ENCODE results near the gene EPG5. TPM values are rescaled to one million over a fixed set of nuclear protein-coding genes. Genes with fewer than 3 reads are reported as not detected.
A peak's percentile ranks its signal among the peaks of the same experiment; 100 is the strongest.

The EPG5 gene
- total and polyA plus RNA-seq, 10 of the 15 experiments (the other 5 are each of a cell fraction or from before 2014, with no cell fraction given) = 1.9 to 27.7 (median 9.0) TPM

- TF ChIP-seq, protein P1, sequence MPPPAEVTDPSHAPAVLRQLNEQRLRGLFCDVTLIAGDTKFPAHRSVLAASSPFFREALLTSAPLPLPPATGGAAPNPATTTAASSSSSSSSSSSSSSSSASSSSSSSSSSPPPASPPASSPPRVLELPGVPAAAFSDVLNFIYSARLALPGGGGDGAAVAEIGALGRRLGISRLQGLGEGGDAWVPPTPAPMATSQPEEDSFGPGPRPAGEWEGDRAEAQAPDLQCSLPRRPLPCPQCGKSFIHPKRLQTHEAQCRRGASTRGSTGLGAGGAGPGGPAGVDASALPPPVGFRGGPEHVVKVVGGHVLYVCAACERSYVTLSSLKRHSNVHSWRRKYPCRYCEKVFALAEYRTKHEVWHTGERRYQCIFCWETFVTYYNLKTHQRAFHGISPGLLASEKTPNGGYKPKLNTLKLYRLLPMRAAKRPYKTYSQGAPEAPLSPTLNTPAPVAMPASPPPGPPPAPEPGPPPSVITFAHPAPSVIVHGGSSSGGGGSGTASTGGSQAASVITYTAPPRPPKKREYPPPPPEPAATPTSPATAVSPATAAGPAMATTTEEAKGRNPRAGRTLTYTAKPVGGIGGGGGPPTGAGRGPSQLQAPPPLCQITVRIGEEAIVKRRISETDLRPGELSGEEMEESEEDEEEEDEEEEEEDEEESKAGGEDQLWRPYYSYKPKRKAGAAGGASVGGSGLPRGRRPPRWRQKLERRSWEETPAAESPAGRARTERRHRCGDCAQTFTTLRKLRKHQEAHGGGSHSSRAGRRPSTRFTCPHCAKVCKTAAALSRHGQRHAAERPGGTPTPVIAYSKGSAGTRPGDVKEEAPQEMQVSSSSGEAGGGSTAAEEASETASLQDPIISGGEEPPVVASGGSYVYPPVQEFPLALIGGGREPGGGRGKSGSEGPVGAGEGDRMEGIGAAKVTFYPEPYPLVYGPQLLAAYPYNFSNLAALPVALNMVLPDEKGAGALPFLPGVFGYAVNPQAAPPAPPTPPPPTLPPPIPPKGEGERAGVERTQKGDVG (CRISPR knock-in tag; IDR thresholded peaks at IDR 0.05) = no peak
- TF ChIP-seq IKZF2 (IDR thresholded peaks at IDR 0.05) (peak; percentile 32 to 55; a peak in 2 of 4 replicates), DPF2 (IDR thresholded peaks at IDR 0.05) (no peak), ZZZ3 (IDR thresholded peaks at IDR 0.05; ENCODE audit: control insufficient read depth, insufficient read length, low read depth) (no peak), CUX1 (IDR thresholded peaks at IDR 0.05; ENCODE audit: insufficient replicate concordance, low read depth, low read length) (no peak), SMC3 (IDR thresholded peaks at IDR 0.05; ENCODE audit: borderline replicate concordance, low read length) (no peak), ZNF207 (IDR thresholded peaks at IDR 0.05; ENCODE audit: borderline replicate concordance) (no peak), TBL1XR1 (IDR thresholded peaks at IDR 0.05; ENCODE audit: low read depth, low read length) (no peak), CBX3 (IDR thresholded peaks at IDR 0.05; ENCODE audit: borderline replicate concordance, low read depth) (no peak), MXI1 (IDR thresholded peaks at IDR 0.05; ENCODE audit: low read depth, low read length) (no peak), SUZ12 (IDR thresholded peaks at IDR 0.05; ENCODE audit: unreplicated experiment) (no peak), EZH2 (IDR thresholded peaks at IDR 0.05; ENCODE audit: borderline replicate concordance, control insufficient read depth, low read depth, low read length) (no peak), MLLT1 (IDR thresholded peaks at IDR 0.05) (peak; percentile 30; the same call in 1 of the 2 replicates), SKIL (IDR thresholded peaks at IDR 0.05; ENCODE audit: low read depth, poor library complexity, severe bottlenecking) (peak; percentile 44)
- TF ChIP-seq, protein P2, sequence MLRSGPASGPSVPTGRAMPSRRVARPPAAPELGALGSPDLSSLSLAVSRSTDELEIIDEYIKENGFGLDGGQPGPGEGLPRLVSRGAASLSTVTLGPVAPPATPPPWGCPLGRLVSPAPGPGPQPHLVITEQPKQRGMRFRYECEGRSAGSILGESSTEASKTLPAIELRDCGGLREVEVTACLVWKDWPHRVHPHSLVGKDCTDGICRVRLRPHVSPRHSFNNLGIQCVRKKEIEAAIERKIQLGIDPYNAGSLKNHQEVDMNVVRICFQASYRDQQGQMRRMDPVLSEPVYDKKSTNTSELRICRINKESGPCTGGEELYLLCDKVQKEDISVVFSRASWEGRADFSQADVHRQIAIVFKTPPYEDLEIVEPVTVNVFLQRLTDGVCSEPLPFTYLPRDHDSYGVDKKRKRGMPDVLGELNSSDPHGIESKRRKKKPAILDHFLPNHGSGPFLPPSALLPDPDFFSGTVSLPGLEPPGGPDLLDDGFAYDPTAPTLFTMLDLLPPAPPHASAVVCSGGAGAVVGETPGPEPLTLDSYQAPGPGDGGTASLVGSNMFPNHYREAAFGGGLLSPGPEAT (IDR thresholded peaks at IDR 0.05; ENCODE audit: low read depth) = peak; percentile 89
- TF ChIP-seq, protein P3, sequence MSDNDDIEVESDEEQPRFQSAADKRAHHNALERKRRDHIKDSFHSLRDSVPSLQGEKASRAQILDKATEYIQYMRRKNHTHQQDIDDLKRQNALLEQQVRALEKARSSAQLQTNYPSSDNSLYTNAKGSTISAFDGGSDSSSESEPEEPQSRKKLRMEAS (IDR thresholded peaks at IDR 0.05; ENCODE audit: low read depth, low read length) = no peak
These were observed 4.7 kb downstream of the EPG5 start (continued) for GRCh38 chr18:45962461-45962860.
